Measurements from ENCODE around the gene MALSU1.

Gene MALSU1

GRCh38 chr7:23349484-23350157 lies 50.5 kb downstream of the MALSU1 start:
- peak overlapping the region; percentile 12 for H3K27ac ChIP-seq
- no peaks in the 10 kb centered on the region for H3K27me3 ChIP-seq (replicated peaks)
- TF ChIP-seq CTCF (IDR thresholded peaks at IDR 0.05; ENCODE audit: low read depth, low read length, missing control alignments): no peak
- H3K4me3 ChIP-seq (ENCODE audit: low read depth, low read length): no peak overlapping the region
- in situ Hi-C loops (cut with HindIII; ENCODE audit: low pct_ligation_motif_present, low sequenced_read_pairs): no loop called here
- peaks cover 13% of the 10 kb centered on the region for H3K36me3 ChIP-seq (replicated peaks)
- DNase-seq: peak; percentile 64

- no peak overlapping the region for H3K27ac ChIP-seq
- no peak overlapping the region for H3K4me3 ChIP-seq (ENCODE audit: low read depth, low read length)
Measured at GRCh38 chr7:23350466-23350865, 51.3 kb downstream of the MALSU1 start.

GRCh38 chr7:23353172-23353571 lies 54.0 kb downstream of the MALSU1 start:
- Histone ChIP-seq H3K36me3 (replicated peaks) (peaks cover 4% of the 10 kb centered on the region), H3K4me3 (ENCODE audit: low read depth, low read length) (no peak overlapping the region), H3K27me3 (replicated peaks) (no peaks in the 10 kb centered on the region), H3K27ac (no peak overlapping the region)
- DNase-seq: no peak
- TF ChIP-seq CTCF (IDR thresholded peaks at IDR 0.05; ENCODE audit: low read depth, low read length, missing control alignments): no peak
- in situ Hi-C loops (cut with HindIII; ENCODE audit: low pct_ligation_motif_present, low sequenced_read_pairs): no loop called here

More at GRCh38 chr7:23350466-23350865, 51.3 kb downstream of the MALSU1 start:
- in situ Hi-C loops (cut with HindIII; ENCODE audit: low pct_ligation_motif_present, low sequenced_read_pairs): no loop called here
- peaks cover 7% of the 10 kb centered on the region for H3K36me3 ChIP-seq (replicated peaks)
- TF ChIP-seq CTCF (IDR thresholded peaks at IDR 0.05; ENCODE audit: low read depth, low read length, missing control alignments): no peak
- H3K27me3 ChIP-seq (replicated peaks): no peaks in the 10 kb centered on the region
- no peak for DNase-seq

GRCh38 chr7:23356168-23356567 lies 57.0 kb downstream of the MALSU1 start:
- peaks cover 7% of the 10 kb centered on the region for H3K36me3 ChIP-seq (replicated peaks)
- peak overlapping the region; percentile 7 for H3K27ac ChIP-seq
- no peak overlapping the region for H3K4me3 ChIP-seq (ENCODE audit: low read depth, low read length)
- H3K27me3 ChIP-seq (replicated peaks): no peaks in the 10 kb centered on the region
- in situ Hi-C loops (cut with HindIII; ENCODE audit: low pct_ligation_motif_present, low sequenced_read_pairs): no loop called here
- no peak for TF ChIP-seq CTCF (IDR thresholded peaks at IDR 0.05; ENCODE audit: low read depth, low read length, missing control alignments)
- no peak for DNase-seq

GRCh38 chr7:23356726-23357125 lies 57.6 kb downstream of the MALSU1 start:
- H3K27me3 ChIP-seq (replicated peaks): no peaks in the 10 kb centered on the region
- in situ Hi-C loops (cut with HindIII; ENCODE audit: low pct_ligation_motif_present, low sequenced_read_pairs): no loop called here
- H3K27ac ChIP-seq: peak overlapping the region; percentile 45
- H3K4me3 ChIP-seq (ENCODE audit: low read depth, low read length): no peak overlapping the region
- H3K36me3 ChIP-seq (replicated peaks): peaks cover 7% of the 10 kb centered on the region
- DNase-seq: peak; percentile 56
- no peak for TF ChIP-seq CTCF (IDR thresholded peaks at IDR 0.05; ENCODE audit: low read depth, low read length, missing control alignments)
